Heart left ventricle (tissue), 13 donors: ENCODE data around the gene LAMP1.

Experiments used
- CTCF ChIP-seq, 12 donors: fragments of 200-600 bp; sonication (generic) in 4 of 12; IDR thresholded peaks; one replicate each; pipeline versions ENCODE4 v1.5.0 to v1.8.0; 2018 to 2022; ENCODE audit warnings: antibody characterized with exemption in 12 of 12, mild to moderate bottlenecking in 5 of 12
- POLR2A ChIP-seq, 2 donors: fragments of 450-650 bp; IDR thresholded peaks; one replicate each; pipeline ENCODE4 v1.6.1; 2017; ENCODE audit warnings: antibody characterized with exemption in 2 of 2, mild to moderate bottlenecking in 2 of 2, moderate library complexity in 2 of 2
- donor health status: ischemic (EF 13 %, LVEDD 7.1; RV severe dilation, severe dysfunction).
- donor health status: DM: no; HTN: yes; CAD: no.
- donor health status: DM: no; HTN: no; CAD: no.
- donor health status: ischemic (EF 25% LVEDD 6.9; RV normal size, moderate dysfunction).
- donor health status: ischemic (EF 25% LVEDD 5.7; RV mildly dilated, moderate dysfunction).
- donor health status: ischemic (EF 35%, LVEDD 5.7; RV mildly dilated, moderate dysfunction).
- donor health status: nonischemic (EF 11% LVEDD 7.7; RV severe dilation, severe dysfunction).
- donor health status: DM: yes; HTN: yes; CAD: no.
- donor health status: PGD.
- donor health status: ischemic (EF 29% LVEDD 5.4; RV normal size, mild dysfunction).
- donor health status: nonischemic (EF 23%, LVEDD 6.1; RV moderate dilation, normal function).

- TF ChIP-seq CTCF (IDR thresholded peaks at IDR 0.05) (no peak), POLR2A (IDR thresholded peaks at IDR 0.05) (no peak)
Observed at GRCh38 chr13:113353254-113353653, 56.2 kb downstream of the LAMP1 start.
